ENCODE measurements around the gene SFXN5.

- TF ChIP-seq POLR2A (IDR thresholded peaks at IDR 0.05), result no peak
- no peak for TF ChIP-seq CTCF (IDR thresholded peaks at IDR 0.05)
Measured at GRCh38 chr2:73116182-73116960, 44.9 kb upstream of the SFXN5 start.
